Endometrium (tissue), 2 donors: ENCODE measurements around the gene ZNF423.

Source experiments
- FAIRE-seq: peaks from 2 replicates; lab custom pipeline; 2012; peaks lifted over from hg19 to GRCh38; lab: Jason Lieb, UNC
- donor health status: control.
- donor health status: control.

The ZNF423 gene

GRCh38 chr16:49720225-49720624, 135.7 kb downstream of the ZNF423 start:
- FAIRE-seq: no peak

DNA sequence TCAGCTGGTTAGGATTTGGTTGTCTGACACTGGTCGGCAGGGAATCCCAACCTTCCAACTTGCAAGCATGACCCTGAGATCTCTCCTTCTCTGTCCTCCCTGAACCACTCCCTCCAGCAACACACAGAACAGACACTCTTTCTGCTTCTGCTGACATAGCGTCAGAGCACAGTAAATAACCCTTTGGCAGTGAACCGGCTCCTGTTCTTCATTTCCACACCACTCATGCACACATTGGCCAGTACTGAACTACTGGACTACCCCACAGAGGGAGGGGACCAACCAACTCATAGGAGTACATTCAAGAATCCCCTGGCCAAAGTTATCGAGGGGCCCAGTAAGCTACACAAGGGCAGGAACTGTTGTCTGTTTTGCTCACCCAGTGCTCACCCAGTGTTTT, 138.2 kb downstream of the ZNF423 start:
- no peak for FAIRE-seq

DNA sequence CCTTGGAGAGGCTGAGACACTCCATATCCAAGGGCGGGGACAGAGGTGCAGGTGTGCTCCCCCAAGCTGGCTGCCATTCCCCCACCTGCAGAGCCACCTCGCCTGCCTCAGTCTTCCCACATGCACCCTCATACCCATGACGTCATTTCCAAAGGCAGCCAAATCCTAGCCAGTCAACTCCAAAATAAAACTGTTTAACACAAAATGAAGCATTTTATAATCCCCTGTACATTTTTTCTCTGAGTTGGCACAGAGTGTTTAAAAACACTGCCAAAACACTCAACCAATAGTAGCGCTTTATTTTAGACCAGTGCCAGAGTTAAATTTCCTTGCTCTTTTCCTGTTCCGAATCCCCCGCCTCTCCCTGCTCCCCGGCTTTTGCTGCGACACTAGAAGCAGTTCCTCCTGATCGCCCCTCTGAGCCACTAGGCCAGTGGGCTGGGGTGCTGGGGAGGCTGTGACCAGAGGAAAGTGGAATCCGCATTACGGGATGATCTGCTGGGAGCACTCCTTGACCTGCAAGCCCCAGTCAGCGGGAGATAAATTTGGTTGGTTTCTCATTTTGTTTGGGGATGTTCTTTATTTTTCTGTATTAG, 139.5 kb downstream of the ZNF423 start:
- no peak for FAIRE-seq

DNA sequence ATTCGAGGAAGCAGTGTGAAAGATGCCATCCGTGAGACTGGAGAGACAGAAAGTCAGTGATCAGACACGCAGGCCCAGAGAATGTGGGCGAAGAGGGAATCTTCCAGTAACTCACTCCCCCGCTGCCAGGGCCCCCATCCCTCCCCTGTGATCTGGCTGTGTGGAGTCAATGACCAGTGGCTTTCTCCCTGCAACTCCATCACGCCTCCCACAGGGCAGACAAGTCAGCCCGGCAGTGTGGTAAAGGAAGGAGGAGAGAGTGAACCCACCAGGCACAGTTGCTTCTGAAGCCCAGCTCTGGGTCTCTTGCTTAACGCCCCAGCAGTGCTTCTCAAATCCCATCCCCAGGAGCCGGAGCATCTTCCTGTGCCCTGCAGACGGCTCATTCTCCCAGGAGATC, 142.1 kb downstream of the ZNF423 start:
- no peak for FAIRE-seq

DNA sequence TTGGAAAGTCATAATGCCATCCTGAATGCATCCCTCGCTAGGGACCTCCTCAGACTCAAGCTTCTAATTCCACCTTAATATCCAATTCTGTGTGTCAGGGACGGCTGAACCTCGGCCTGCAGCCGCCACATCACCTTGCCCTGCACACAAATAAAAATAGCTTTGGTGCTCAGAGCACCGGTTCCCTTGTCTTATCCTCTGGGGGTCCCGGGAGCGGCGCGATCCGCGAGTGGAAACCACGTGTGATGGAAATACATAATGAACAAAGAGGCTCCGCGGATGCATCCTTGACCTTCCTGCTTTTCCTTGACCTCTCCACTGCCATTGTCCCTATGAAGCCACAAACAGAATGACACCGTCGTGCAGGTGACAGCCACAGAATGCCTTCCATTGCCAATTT, 143.4 kb downstream of the ZNF423 start:
- no peak for FAIRE-seq

- FAIRE-seq: no peak
These were observed 143.8 kb downstream of the ZNF423 start for GRCh38 chr16:49712106-49712505.

DNA sequence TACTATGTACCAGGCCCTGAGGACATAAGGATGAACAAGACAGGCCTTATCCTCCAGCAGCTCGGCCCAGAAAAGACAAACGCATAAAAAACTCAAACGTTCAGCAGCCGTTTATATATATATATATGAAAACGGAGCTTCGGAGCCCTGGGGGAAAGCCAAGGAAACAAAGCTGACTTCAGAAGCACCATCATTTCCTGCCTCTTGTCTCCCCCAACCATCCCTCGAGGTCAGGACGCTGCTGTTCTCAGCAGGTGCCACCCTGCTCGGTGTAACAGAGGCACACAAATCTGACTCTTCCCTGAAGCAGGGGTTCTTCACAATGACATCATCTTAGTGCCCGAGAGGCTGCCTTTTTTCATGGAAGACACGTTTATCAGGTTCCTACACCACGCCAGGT, 146.9 kb downstream of the ZNF423 start:
- FAIRE-seq: no peak

GRCh38 chr16:49708491-49708890, 147.4 kb downstream of the ZNF423 start:
- no peak for FAIRE-seq

DNA sequence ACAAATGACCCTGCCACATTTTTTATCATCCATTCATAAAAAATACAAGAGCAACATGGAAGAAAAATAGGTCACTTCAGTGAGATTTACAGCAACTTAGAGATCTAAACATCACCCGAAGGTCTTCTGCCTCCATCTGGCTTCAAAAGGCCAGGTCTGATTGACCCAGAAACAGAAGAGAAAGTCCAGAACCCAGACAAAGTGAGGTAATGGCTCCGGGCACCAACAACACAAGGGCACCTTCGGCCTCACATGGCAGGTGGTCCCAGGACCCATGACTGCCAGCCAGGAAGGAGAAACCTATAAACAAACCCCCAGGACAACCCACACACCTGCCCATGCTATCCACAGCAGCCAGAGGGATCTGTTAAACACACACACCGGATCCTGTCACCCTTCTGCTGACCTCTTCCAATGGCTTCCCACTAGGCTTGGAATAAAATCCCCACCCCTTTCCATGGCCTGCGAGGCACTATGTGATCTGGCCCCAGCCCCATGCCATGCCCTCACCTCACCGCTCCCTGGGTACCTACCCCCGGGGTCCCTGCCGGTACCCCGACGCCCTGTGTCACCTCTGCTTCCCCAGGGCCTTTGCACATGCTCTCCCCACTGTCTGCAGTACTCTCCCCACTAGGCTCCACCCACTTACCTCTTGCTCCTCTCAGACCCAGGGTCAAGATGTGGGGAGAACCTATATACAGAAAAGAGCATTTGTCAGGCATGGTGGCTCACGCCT, 149.1 kb downstream of the ZNF423 start:
- no peak for FAIRE-seq

DNA sequence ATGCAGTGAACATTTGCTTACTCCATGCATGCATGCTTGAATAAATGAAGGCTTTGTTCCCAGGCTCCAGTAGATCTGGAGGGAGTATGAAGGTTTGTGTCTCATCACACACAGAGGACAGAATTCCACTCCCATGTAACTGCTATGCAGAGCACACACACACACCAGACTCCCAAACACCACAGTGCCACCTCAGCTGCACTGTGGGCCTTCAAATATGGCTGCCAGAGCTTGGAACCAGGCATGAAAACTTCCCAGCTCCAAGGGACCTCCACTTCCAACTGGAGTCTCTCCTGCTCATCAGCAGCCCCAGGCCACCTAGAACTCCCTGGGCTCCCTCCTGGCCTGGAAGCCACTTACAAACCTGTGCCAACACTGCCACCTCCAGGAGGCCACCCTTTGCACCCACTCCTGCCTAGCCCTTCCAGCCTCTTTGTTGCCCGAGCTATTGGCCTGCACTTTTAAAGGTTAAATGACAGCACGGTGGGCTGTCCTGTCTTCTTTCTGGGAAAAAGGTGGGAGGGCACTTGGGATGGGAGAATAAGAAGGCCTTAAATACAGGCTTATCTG, 151.2 kb downstream of the ZNF423 start:
- FAIRE-seq: no peak

- no peak for FAIRE-seq
These were observed 152.4 kb downstream of the ZNF423 start for GRCh38 chr16:49703483-49703882.

- no peak for FAIRE-seq
These were observed 154.0 kb downstream of the ZNF423 start for GRCh38 chr16:49701789-49702494.

GRCh38 chr16:49701065-49701685, 154.7 kb downstream of the ZNF423 start:
- FAIRE-seq: no peak

DNA sequence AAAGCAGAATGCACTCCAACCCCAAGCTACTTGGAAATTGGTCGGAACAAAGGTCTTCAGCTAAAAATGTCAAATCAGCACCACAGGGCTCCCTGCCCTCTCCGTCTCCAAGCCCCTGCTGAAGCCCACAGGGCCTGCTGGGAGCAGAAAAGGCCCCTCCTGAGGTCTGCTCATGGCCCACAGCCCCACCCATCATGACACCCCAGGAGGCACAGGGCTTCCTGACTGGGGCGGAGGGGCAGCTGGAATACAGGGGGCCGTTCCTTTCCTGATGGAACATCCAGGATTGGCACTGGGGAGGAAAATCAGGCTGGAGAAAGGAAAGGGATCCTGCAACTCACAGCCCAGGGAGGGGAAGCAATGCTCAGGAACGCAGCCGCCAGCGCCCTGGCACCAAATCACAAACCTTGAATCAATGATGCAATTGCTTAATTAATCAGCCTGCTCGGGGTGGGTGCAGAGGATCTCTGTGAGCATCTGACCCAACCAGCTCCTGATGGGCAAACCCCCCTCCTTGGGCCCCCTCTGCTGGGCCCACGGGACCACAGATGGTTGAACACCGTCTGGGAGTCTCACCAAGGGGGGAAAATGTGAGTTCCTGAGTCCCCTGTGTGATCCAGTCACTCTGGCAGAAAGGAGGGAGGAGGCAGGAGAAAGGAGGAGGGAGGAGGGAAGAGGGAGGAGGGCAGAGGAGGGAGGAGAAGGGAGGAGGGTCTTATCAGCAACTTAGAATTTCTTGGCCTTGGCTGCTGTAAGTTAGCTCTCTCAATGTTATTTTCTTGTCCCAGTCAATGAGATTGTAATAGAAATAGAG, 155.5 kb downstream of the ZNF423 start:
- no peak for FAIRE-seq

DNA sequence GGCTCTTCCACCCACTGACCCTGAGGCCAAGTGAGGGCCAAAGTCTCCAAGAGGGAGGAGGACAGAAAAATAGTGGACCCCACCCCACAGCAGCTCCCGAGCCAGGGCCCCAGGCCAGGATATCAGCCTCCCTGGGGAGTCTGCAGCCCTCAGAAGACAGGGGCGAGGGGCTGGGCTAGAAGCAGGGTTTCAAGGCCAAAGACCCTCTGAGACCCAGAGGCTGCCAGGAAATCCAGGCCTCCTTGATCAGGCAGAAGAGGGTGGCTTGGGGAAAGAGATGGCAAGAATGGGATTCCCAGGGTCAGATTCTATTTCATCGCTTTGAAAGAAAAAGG, 156.1 kb downstream of the ZNF423 start:
- no peak for FAIRE-seq

DNA sequence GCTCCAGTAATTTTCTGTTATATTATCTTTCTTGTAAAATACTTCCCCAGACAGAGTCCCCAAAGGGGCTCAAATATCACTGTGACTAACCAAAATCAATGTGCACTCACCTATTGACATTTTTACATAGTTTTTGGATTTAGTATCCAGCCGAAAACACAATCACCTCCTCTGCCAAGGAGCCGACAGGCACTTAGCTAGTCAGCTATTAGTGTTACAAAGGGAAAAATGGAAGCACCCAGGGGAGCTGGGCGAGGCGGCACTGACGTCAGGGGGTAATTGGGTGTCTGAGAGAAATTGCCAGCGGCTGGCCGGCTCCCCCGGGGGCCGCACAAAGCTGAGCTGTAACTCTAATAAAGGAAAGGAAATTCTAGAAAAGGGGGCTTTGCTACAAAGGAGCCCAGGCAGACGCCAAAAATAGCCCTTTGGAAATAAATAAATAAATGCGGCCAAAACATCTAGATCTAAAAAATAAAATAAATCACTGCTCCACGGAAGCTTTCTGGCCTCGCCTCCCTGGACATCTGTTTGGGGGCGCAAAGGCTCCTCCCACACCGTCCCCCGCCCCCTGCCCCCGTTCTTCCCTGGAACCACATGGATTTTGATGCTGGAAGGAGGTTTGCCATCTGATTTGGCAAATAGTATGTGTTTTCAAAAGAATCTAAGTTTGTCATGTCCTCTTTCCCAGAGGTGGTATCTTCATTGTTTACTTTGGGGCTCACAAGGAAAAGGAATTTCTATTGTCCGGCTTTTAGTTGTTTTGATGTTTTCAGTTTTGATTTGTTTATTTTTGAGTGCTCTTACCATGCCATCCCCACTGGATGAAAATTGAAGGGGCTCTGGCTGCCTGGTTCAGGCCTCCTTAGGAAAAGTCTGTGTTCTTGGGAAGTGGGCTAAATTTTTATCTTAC, 156.7 kb downstream of the ZNF423 start:
- FAIRE-seq: no peak

- no peak for FAIRE-seq
These were observed 157.5 kb downstream of the ZNF423 start for GRCh38 chr16:49698453-49698815.

GRCh38 chr16:49697631-49698452, 158.1 kb downstream of the ZNF423 start:
- FAIRE-seq: no peak

GRCh38 chr16:49696414-49697101, 159.4 kb downstream of the ZNF423 start:
- FAIRE-seq: no peak
